Suprapubic skin (tissue), 4 donors: ENCODE results near the gene TTC21A.

Source experiments
- CTCF ChIP-seq, 2 donors: fragments of 200-600 bp in 1 of 2; fragments of 450-650 bp in 1 of 2; sonication (generic) in 1 of 2; IDR thresholded peaks; one replicate each; pipeline ENCODE4 v1.5.1; 2016 to 2019; ENCODE audit warnings: antibody characterized with exemption in 2 of 2, mild to moderate bottlenecking in 1 of 2, moderate library complexity in 1 of 2
- POLR2A ChIP-seq, 2 donors: fragments of 450-650 bp; IDR thresholded peaks; one replicate each; pipeline ENCODE4 v1.6.1; 2017; ENCODE audit warnings: antibody characterized with exemption in 2 of 2, mild to moderate bottlenecking in 2 of 2, moderate library complexity in 2 of 2
- POLR2AphosphoS5 ChIP-seq, 3 donors: sonication (generic); formaldehyde crosslinking; IDR thresholded peaks; one replicate each; pipeline ENCODE4 v1.6.1; 2017; ENCODE audit warnings: antibody characterized with exemption in 3 of 3

- TF ChIP-seq CTCF (IDR thresholded peaks at IDR 0.05) (no peak), POLR2AphosphoS5 (IDR thresholded peaks at IDR 0.05) (no peak), POLR2A (IDR thresholded peaks at IDR 0.05) (no peak)
Measured at GRCh38 chr3:39171860-39172259, 64.4 kb downstream of the TTC21A start.
